ENCODE data around the gene GON4L.
"Not testable (repeated sequence)": the region's sequence is repeated elsewhere in the genome, so short reads cannot be mapped to it uniquely, and the experiment has no call there.

GON4L gene

GRCh38 chr1:155816351-155816750 is 40.7 kb downstream of the GON4L start:
- DNase-seq: no peak

GRCh38 chr1:155813672-155814071 is 43.3 kb downstream of the GON4L start:
- DNase-seq: no peak

- DNase-seq: no peak
Observed at GRCh38 chr1:155812878-155813277, 44.1 kb downstream of the GON4L start.

- no peak for DNase-seq
Observed at GRCh38 chr1:155809088-155809487, 47.9 kb downstream of the GON4L start.

GRCh38 chr1:155801149-155801548 is 55.9 kb downstream of the GON4L start:
- no peak for DNase-seq

- DNase-seq: not testable (repeated sequence)
Observed at GRCh38 chr1:155795618-155796017, 61.4 kb downstream of the GON4L start.

GRCh38 chr1:155794605-155795245 is 62.3 kb downstream of the GON4L start:
- no peak for DNase-seq

GRCh38 chr1:155793213-155793612 is 63.8 kb downstream of the GON4L start:
- no peak for DNase-seq

- DNase-seq: no peak
Observed at GRCh38 chr1:155777582-155777981, 79.4 kb downstream of the GON4L start.

GRCh38 chr1:155776414-155776813 is 80.6 kb downstream of the GON4L start:
- DNase-seq: no peak

- DNase-seq: no peak
Observed at GRCh38 chr1:155773221-155773620, 83.8 kb downstream of the GON4L start.

- no peak for DNase-seq
Observed at GRCh38 chr1:155769257-155769656, 87.8 kb downstream of the GON4L start.

- DNase-seq: not testable (repeated sequence)
Observed at GRCh38 chr1:155767399-155767989, 89.5 kb downstream of the GON4L start.

- DNase-seq: not testable (repeated sequence)
Observed at GRCh38 chr1:155763989-155764388, 93.0 kb downstream of the GON4L start.

GRCh38 chr1:155763090-155763815 is 93.8 kb downstream of the GON4L start:
- DNase-seq: not testable (repeated sequence)

- DNase-seq: no peak
Observed at GRCh38 chr1:155761736-155762405, 95.1 kb downstream of the GON4L start.

- no peak for DNase-seq
Observed at GRCh38 chr1:155760751-155761475, 96.1 kb downstream of the GON4L start.

GRCh38 chr1:155759966-155760630 is 96.9 kb downstream of the GON4L start:
- DNase-seq: no peak

GRCh38 chr1:155759017-155759416 is 98.0 kb downstream of the GON4L start:
- not testable (repeated sequence) for DNase-seq

GRCh38 chr1:155748141-155748540 is 108.9 kb downstream of the GON4L start:
- DNase-seq: not testable (repeated sequence)

GRCh38 chr1:155747586-155747985 is 109.4 kb downstream of the GON4L start:
- DNase-seq: not testable (repeated sequence)

Data from CD4-positive, alpha-beta T cell treated with Interleukin-21 for 1 hour (primary cell).